SK-N-MC (cell line): ENCODE data around the gene SCFD2.

Experiments used
- EZH2 ChIP-seq: fragments of 200-600 bp; sonication (generic); IDR thresholded peaks from one replicate; pipeline ENCODE4 v1.6.1; 2017; ENCODE audit warnings: antibody characterized with exemption
- FOXP2 ChIP-seq: optimal IDR thresholded peaks from 2 replicates; pipeline ENCODE3; 2011; ENCODE audit warnings: mild to moderate bottlenecking, moderate library complexity; ENCODE audit not compliant: insufficient read depth; ENCODE audit errors: extremely low read length, control extremely low read depth
- POLR2AphosphoS5 ChIP-seq: IDR thresholded peaks from 2 replicates; pipeline ENCODE4 v1.6.1; 2012; ENCODE audit warnings: mild to moderate bottlenecking, low read depth, low read length, borderline replicate concordance

GRCh38 chr4:53273726-53274125, 92.1 kb downstream of the SCFD2 start:
- no peak for TF ChIP-seq EZH2
- no peak for TF ChIP-seq POLR2AphosphoS5
- TF ChIP-seq FOXP2 = no peak
